ENCODE measurements around the gene GPS1.

The GPS1 gene

DNA sequence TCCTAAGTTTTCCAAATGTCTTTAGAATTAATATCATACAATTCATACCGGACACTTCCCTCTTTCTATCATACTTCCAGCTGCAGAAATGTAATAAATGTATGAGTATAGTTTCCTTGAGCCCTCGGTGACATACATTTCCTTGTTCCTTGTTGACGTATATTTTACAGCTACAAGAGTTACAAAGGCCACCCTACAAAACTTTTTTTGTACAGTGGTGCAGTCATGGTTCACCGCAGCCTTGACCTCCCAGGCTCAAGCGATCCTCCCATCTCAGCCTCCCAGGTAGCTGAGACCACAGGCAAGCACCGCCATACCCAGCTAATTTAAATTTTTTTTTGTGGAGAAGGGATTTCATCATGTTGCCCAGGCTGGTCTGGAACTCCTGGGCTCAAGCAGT is 21.1 kb downstream of the GPS1 start:
- DNase-seq (ENCODE audit: extremely low read depth, low read depth) = no peak
- TF ChIP-seq, protein P1, sequence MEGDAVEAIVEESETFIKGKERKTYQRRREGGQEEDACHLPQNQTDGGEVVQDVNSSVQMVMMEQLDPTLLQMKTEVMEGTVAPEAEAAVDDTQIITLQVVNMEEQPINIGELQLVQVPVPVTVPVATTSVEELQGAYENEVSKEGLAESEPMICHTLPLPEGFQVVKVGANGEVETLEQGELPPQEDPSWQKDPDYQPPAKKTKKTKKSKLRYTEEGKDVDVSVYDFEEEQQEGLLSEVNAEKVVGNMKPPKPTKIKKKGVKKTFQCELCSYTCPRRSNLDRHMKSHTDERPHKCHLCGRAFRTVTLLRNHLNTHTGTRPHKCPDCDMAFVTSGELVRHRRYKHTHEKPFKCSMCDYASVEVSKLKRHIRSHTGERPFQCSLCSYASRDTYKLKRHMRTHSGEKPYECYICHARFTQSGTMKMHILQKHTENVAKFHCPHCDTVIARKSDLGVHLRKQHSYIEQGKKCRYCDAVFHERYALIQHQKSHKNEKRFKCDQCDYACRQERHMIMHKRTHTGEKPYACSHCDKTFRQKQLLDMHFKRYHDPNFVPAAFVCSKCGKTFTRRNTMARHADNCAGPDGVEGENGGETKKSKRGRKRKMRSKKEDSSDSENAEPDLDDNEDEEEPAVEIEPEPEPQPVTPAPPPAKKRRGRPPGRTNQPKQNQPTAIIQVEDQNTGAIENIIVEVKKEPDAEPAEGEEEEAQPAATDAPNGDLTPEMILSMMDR (IDR thresholded peaks at IDR 0.05; ENCODE audit: low read depth, low read length) = no peak

DNA sequence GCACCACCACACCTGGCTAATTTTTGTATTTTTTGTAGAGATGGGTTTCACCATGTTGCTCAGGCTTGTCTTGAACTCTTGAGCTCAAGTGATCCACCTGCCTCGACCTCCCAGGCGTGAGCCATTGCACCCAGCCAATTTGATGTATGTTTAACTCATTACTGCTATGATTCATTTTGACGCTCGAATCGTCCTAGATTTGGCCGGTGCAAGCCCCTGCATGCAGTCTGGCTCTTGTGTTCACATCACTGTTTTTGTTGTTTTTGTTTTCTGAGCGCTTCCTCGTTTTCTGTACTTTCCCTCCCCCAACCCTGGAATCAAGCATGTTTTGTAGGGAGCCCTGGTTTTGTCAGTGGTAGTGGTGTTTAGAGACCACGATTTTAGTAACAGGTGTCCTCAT is 21.7 kb downstream of the GPS1 start:
- TF ChIP-seq, protein P1 (IDR thresholded peaks at IDR 0.05; ENCODE audit: low read depth, low read length) = no peak
- no peak for DNase-seq (ENCODE audit: extremely low read depth, low read depth)

DNA sequence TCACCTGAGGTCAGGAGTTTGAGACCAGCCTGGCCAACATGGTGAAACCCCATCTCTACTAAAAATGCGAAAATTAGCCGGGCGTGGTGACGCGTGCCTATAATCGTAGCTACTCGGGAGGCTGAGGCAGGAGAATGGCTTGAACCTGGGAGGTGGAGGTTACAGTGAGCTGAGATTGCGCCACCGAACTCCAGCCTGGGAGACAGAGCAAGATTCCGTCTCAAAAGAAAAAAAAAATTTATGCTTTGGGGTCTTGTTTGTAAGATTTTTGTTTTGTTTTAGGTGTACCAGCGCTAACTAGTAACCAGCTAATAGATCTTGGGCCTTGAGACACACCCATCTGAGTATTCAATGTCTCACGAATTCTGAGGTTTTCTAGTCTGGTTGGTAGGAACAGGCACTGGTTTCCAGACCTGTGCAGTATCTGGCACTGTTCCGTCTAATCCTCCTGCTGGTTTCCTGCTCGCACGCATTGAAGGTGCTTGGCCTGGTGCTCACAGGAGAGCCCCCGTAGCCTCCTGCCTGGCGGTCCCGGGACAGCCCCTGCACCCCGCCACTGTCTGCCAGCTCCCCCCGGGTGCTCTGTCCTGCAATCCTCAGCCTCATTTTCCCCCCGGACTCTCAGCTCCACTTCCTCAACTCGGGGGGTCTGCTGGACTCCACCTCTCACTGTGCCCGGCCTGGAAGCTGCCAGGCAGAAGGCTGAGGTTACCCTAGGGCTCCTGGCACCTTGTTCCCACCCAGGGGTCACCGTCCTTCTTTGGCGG is 24.5 kb downstream of the GPS1 start:
- TF ChIP-seq, protein P1 (IDR thresholded peaks at IDR 0.05; ENCODE audit: low read depth, low read length) = no peak
- no peak for DNase-seq (ENCODE audit: extremely low read depth, low read depth)

DNA sequence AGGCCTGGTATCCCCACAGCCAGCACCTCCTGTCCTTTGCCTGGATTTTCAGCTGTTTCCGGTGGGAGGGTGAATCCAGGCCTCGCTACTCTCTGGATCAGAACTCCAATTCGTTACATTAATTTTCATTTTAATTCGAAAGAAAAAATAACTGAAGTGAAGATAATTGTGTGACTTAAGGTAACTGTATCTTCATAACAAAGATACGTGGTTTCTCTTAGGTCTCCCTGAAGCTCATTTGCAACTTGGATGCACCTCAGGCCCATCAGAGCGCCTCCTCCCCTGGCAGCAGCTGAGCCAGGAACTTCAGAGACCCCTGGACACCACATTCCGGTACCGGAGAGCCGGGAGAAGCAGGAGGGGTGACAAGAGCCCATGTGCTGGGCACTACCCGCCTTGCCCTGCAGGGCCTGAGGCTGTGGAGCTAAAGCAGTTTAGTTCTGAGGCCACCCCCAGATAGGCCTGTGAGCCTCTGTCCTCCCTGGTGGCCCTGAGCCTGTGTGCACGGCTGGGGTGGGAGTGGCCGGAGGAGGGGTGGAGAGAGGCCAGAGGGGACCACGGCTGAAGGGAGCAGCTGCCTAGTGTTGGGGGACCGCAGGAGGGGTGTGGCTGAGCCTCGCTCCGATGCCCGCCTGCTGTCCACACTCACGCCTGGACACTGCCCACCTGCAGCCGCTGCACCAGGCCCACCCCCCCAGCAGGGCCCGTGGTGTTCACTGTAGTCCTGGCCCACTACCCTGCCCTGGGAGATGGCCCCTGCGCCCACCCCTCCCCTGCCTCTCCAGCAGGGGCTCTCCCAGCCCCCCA is 25.3 kb downstream of the GPS1 start:
- TF ChIP-seq, protein P1 (IDR thresholded peaks at IDR 0.05; ENCODE audit: low read depth, low read length) = no peak
- DNase-seq (ENCODE audit: extremely low read depth, low read depth) = no peak

DNA sequence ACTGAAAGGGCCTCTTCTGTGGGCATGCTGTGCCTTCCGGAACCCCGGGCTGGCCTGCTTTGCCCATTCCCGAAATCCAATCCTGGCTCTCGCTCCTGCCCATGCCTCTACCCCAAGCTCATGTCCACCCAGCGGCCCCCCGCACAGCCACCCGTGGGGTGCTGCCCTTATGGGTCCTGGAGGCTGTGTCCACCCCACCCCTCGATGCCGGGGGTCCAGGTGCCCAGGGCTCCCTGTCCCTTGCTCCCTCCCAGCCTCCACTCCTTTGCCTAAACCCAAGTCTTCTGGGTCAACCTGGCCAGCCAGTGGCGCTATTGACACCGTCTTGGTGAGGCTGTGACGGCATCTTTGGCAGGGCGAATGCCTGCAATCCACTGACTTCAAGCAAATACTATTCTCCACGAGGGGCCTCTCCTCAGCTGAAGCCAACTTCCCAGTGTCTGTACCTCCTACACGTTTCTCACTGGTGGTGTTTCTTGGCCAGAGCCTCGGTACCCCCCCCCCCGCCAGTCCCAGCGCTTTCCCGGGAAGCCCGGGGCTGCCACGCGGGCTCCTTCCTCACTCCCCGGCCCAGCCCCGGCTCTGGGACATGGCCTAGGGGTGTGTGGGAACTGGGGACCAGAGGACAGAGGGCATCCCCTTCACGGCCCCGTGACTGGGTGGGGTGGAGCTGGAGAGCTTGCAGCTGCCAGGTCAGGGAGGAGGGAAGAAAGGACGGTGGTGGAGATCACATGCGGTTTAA is 26.1 kb downstream of the GPS1 start:
- no peak for DNase-seq (ENCODE audit: extremely low read depth, low read depth)
- TF ChIP-seq, protein P1 (IDR thresholded peaks at IDR 0.05; ENCODE audit: low read depth, low read length) = no peak

DNA sequence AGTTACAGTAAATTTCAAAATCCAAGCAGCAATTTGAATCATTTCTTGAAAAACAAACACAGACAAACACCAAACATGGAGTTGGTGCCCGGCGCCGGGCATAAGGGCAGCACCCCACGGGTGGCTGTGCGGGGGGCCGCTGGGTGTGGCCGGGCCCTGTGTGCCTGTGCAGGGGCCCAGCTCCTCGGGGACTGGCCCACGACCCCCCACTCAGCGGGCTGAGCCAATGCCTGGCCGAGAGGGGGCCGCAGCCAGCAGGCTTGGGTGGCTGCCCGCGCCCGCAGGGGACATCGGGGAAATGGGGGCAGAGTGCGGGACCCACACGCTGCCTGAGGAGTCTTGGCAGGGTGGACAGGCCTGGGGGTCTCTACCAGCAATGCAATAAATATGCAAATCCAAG is 26.7 kb downstream of the GPS1 start:
- TF ChIP-seq, protein P1 (IDR thresholded peaks at IDR 0.05; ENCODE audit: low read depth, low read length) = no peak
- DNase-seq (ENCODE audit: extremely low read depth, low read depth) = no peak
